B cell (primary cell): ENCODE measurements around the gene PRKCZ. TPM values are rescaled to one million over a fixed set of nuclear protein-coding genes. Genes with fewer than 3 reads are reported as not detected.

Experiments used
- ATAC-seq: fragments of 200-7000 bp; cut with Tn5 transposase; one replicate; pipeline ENCODE4 v1.10.0; 2021; ENCODE audit warnings: low read depth, mild to moderate bottlenecking, moderate number of reproducible peaks, moderate library complexity
- CTCF ChIA-PET: fragments of 350-600 bp; sonication (Branson Sonifier 250); formaldehyde crosslinking; loops from one replicate; lab custom pipeline; 2021; ENCODE audit warnings: antibody characterized with exemption, inconsistent platforms; lab: Charles Lee
- POLR2A ChIA-PET: fragments of 350-600 bp; sonication (Branson Sonifier 250); formaldehyde crosslinking; loops from one replicate; lab custom pipeline; 2021; ENCODE audit warnings: antibody characterized with exemption; lab: Charles Lee
- DNase-seq: peaks from one replicate; pipeline ENCODE4 v3.0.0; 2013
- H2AFZ ChIP-seq: 2 replicates; pipeline ENCODE4 v1.6.1; 2012; ENCODE audit warnings: mild to moderate bottlenecking, low read depth, low read length; ENCODE audit not compliant: insufficient read depth, poor library complexity, severe bottlenecking
- H3K27ac ChIP-seq, 2 donors: 1 replicate in 1 of 2; 2 replicates in 1 of 2; pipeline ENCODE4 v1.5.1; 2012 to 2013; ENCODE audit warnings: low read length in 2 of 2, mild to moderate bottlenecking in 2 of 2, moderate library complexity in 1 of 2
- H3K27me3 ChIP-seq, 4 experiments: fragments of 200-600 bp in 1 of 4; sonication (generic) in 1 of 4; replicated peaks in 1 of 4; 1 replicate in 2 of 4; 2 replicates in 2 of 4; pipeline versions ENCODE4 v1.6.1 to v1.7.0; 2013 to 2016; ENCODE audit warnings: low read length in 3 of 4, mild to moderate bottlenecking in 2 of 4, mixed read lengths in 1 of 4, moderate library complexity in 1 of 4; ENCODE audit not compliant: insufficient read depth in 4 of 4, control insufficient read depth in 3 of 4; ENCODE audit errors: control extremely low read depth in 1 of 4
- H3K36me3 ChIP-seq, 2 experiments: replicated peaks in 1 of 2; 1 replicate in 1 of 2; 2 replicates in 1 of 2; pipeline versions ENCODE4 v1.6.1 to v1.7.1; 2013; ENCODE audit warnings: low read length in 1 of 2; ENCODE audit not compliant: insufficient read depth in 2 of 2, control insufficient read depth in 1 of 2; ENCODE audit errors: control extremely low read depth in 1 of 2, extremely low read depth in 1 of 2
- H3K4me1 ChIP-seq, 2 donors: fragments of 200-600 bp in 1 of 2; sonication (generic) in 1 of 2; 1 replicate in 1 of 2; 2 replicates in 1 of 2; pipeline versions ENCODE4 v1.5.1 to v1.6.1; 2013 to 2017; ENCODE audit warnings: low read length in 2 of 2; ENCODE audit not compliant: control insufficient read depth in 2 of 2, insufficient read depth in 2 of 2
- H3K4me2 ChIP-seq: replicated peaks from 2 replicates; pipeline ENCODE3; 2012; ENCODE audit warnings: mild to moderate bottlenecking, low read depth, low read length; ENCODE audit not compliant: poor library complexity, severe bottlenecking
- H3K4me3 ChIP-seq, 5 experiments: fragments of 200-600 bp in 1 of 5; sonication (generic) in 1 of 5; 1 replicate in 3 of 5; 2 replicates in 2 of 5; pipeline versions ENCODE4 v1.5.1 to v1.7.0; 2011 to 2016; ENCODE audit warnings: low read length in 4 of 5, mild to moderate bottlenecking in 4 of 5, low read depth in 2 of 5, control low read depth in 1 of 5, moderate library complexity in 1 of 5; ENCODE audit not compliant: insufficient read depth in 1 of 5; ENCODE audit errors: control extremely low read depth in 1 of 5, extremely low read depth in 1 of 5
- H3K79me2 ChIP-seq: fragments of 200-600 bp; sonication (generic); one replicate; pipeline ENCODE4 v1.6.0; 2016; ENCODE audit warnings: low read length; ENCODE audit not compliant: control insufficient read depth, insufficient read depth
- H3K9ac ChIP-seq: fragments of 200-600 bp; sonication (generic); 2 replicates; pipeline ENCODE4 v1.6.1; 2017; ENCODE audit warnings: mild to moderate bottlenecking, low read length, moderate library complexity
- H3K9me3 ChIP-seq, 3 donors: one replicate each; pipeline versions ENCODE4 v1.6.1 to v1.7.1; 2013; ENCODE audit warnings: low read length in 2 of 3; ENCODE audit not compliant: control insufficient read depth in 2 of 3, insufficient read depth in 1 of 3; ENCODE audit errors: control extremely low read depth in 1 of 3
- H4K20me1 ChIP-seq: 2 replicates; pipeline ENCODE4 v1.6.0; 2012; ENCODE audit warnings: mild to moderate bottlenecking, low read length; ENCODE audit not compliant: insufficient read depth, control insufficient read depth, poor library complexity, severe bottlenecking
- H3K27ac Mint-ChIP-seq: one replicate; pipeline ENCODE4 v1.8.0; 2021; ENCODE audit warnings: mixed read lengths
- H3K27me3 Mint-ChIP-seq: one replicate; pipeline ENCODE4 v1.8.0; 2021; ENCODE audit warnings: mixed read lengths
- H3K4me1 Mint-ChIP-seq: one replicate; pipeline ENCODE4 v1.8.0; 2021; ENCODE audit warnings: mixed read lengths
- H3K4me3 Mint-ChIP-seq: one replicate; pipeline ENCODE4 v1.8.0; 2021; ENCODE audit warnings: mixed read lengths
- H3K9me3 Mint-ChIP-seq: one replicate; pipeline ENCODE4 v1.8.0; 2022; ENCODE audit warnings: mixed read lengths; ENCODE audit not compliant: insufficient read depth
- EZH2 ChIP-seq: IDR thresholded peaks from 2 replicates; pipeline ENCODE4 v1.6.1; 2012; ENCODE audit warnings: borderline replicate concordance, low read depth, mild to moderate bottlenecking, moderate library complexity, low read length; ENCODE audit not compliant: insufficient read depth, poor library complexity, severe bottlenecking
- WGBS: methylation state at CpG from one replicate; pipeline ENCODE4 v1.1.5; 2013; ENCODE audit warnings: missing lambda C conversion rate; ENCODE audit not compliant: insufficient coverage; 5-methylcytosine and 5-hydroxymethylcytosine counted together
- intact Hi-C: fragments of 100-400 bp; cut with micrococcal nuclease; formaldehyde crosslinking; loops from one replicate; pipeline ENCODE4 v1.10.0; 2022
- polyA plus RNA-seq: library from polyadenylated mRNA; depleted of rRNA; stranded (reverse); fragments of >200 nt; gene quantifications from 2 replicates; pipeline ENCODE4 v1.2.3, GENCODE V29; 2012
- total RNA-seq, 2 donors: library from RNA; stranded (reverse); fragments of 120-200 nt in 1 of 2; gene quantifications; 1 replicate in 1 of 2; 2 replicates in 1 of 2; pipeline versions ENCODE4 v1.2.3 to v1.2.4, GENCODE V29; 2013 to 2022
- TF ChIP-seq, protein P1 (sequence below): fragments of 200-600 bp; IDR thresholded peaks from one replicate; pipeline ENCODE4 v1.8.0; 2022; ENCODE audit warnings: antibody characterized with exemption, mild to moderate bottlenecking

PRKCZ gene
- total and polyA plus RNA-seq, 2 donors (not counting 1 experiment from before 2014, with no cell fraction given): 17.9 to 53.2 TPM

DNA sequence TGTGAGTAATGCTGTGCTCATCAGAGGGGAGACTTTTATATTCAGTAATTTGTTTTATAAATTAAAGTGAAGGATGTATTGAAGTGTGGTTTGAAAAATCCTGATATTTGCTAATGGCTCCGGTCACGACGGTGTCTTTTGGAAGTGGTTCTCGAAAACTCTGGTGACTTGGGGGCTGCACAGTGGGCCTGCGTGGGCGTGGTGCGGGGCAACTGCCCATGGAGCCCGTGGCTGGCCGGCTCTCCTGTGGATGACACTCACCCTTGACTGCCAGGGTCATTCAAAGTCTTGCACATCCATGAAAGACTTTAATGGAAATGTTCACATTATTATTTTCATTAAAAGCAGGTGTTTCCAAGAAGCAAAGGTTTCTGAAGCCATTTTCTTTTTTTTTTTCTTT lies 136.7 kb downstream of the PRKCZ start:
- Histone ChIP-seq H3K36me3 (peaks cover 0 to 8% of the 10 kb centered on the region in 2 experiments), H3K4me3 (no peak overlapping the region), H3K27me3 (no peaks in the 10 kb centered on the region), H3K4me1 (peaks cover 0 to 16% of the 10 kb centered on the region in 2 donors), H3K4me2 (no peak overlapping the region), H3K9me3 (peaks cover 0 to 2% (median 0%) of the 10 kb centered on the region in 3 donors), H3K79me2 (peaks cover 16% of the 10 kb centered on the region), H4K20me1 (peaks cover 6% of the 10 kb centered on the region), H3K9ac (no peak overlapping the region), H3K27ac (no peak overlapping the region), H2AFZ (no peak overlapping the region)
- Mint-ChIP-seq H3K4me3 (no peak overlapping the region), H3K27me3 (no peaks in the 10 kb centered on the region), H3K9me3 (no peaks in the 10 kb centered on the region), H3K27ac (no peak overlapping the region), H3K4me1 (peaks cover 9% of the 10 kb centered on the region)
- TF ChIP-seq EZH2: no peak
- TF ChIP-seq, protein P1, sequence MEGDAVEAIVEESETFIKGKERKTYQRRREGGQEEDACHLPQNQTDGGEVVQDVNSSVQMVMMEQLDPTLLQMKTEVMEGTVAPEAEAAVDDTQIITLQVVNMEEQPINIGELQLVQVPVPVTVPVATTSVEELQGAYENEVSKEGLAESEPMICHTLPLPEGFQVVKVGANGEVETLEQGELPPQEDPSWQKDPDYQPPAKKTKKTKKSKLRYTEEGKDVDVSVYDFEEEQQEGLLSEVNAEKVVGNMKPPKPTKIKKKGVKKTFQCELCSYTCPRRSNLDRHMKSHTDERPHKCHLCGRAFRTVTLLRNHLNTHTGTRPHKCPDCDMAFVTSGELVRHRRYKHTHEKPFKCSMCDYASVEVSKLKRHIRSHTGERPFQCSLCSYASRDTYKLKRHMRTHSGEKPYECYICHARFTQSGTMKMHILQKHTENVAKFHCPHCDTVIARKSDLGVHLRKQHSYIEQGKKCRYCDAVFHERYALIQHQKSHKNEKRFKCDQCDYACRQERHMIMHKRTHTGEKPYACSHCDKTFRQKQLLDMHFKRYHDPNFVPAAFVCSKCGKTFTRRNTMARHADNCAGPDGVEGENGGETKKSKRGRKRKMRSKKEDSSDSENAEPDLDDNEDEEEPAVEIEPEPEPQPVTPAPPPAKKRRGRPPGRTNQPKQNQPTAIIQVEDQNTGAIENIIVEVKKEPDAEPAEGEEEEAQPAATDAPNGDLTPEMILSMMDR: no peak
- CTCF ChIA-PET: interaction anchor here (2.4 kb wide), 1 partner anchor 114 kb away, joined by 5 read pairs; no protein-coding TSS in a partner anchor
- ATAC-seq (no peak), DNase-seq (no peak)
- intact Hi-C loops: no loop called here
- POLR2A ChIA-PET: interaction anchor here (0.6 kb wide), 1 partner anchor 89 kb away, joined by 7 read pairs; no protein-coding TSS in a partner anchor
- 93% methylated on average over 9 of the region's 9 CpGs for WGBS

DNA sequence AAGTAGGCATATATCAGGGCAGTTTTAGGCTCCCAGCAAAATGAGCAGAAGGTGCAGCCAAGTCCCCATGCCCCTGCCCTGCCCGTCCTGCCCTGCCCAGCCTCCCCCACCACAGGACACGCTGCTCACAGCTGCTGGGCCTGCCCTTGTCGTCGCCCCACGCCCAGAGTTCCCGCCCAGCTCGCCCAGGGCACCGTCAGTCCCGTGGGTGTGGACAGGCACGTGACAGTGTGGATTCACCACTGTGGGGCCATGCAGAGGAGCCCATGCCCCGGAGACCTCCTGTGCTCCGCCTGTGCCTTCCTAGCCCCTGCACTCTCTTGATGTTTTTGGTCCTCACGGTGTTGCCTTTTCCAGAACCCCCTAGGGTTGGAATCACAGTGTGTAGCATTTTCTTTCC lies 137.4 kb downstream of the PRKCZ start:
- intact Hi-C loops: loop anchor here (2.0 kb wide), 1 partner anchor 17 kb away; no protein-coding TSS in a partner anchor
- no peak overlapping the region for H2AFZ ChIP-seq
- H3K4me1 ChIP-seq: peaks cover 0 to 16% of the 10 kb centered on the region in 2 donors
- H3K79me2 ChIP-seq: peaks cover 16% of the 10 kb centered on the region
- H3K4me2 ChIP-seq: no peak overlapping the region
- Mint-ChIP-seq H3K9me3 (no peaks in the 10 kb centered on the region), H3K27me3 (no peaks in the 10 kb centered on the region), H3K27ac (no peak overlapping the region), H3K4me3 (no peak overlapping the region), H3K4me1 (peaks cover 9% of the 10 kb centered on the region)
- H3K9me3 ChIP-seq: peaks cover 0 to 2% (median 0%) of the 10 kb centered on the region in 3 donors
- no peak overlapping the region for H3K4me3 ChIP-seq
- DNase-seq: no peak
- CTCF ChIA-PET: interaction anchor here (0.6 to 13.5 kb wide), 4 partner anchors 13 to 193 kb away, joined by 3 to 295 read pairs (median 4); no protein-coding TSS in a partner anchor
- no peak for ATAC-seq
- POLR2A ChIA-PET: no interaction called here
- no peaks in the 10 kb centered on the region for H3K27me3 ChIP-seq
- H3K36me3 ChIP-seq: peaks cover 0 to 13% of the 10 kb centered on the region in 2 experiments
- 93% methylated on average over 13 of the region's 13 CpGs for WGBS
- H4K20me1 ChIP-seq: peaks cover 6% of the 10 kb centered on the region
- H3K27ac ChIP-seq: no peak overlapping the region
- TF ChIP-seq EZH2: no peak
- TF ChIP-seq, protein P1: no peak
- no peak overlapping the region for H3K9ac ChIP-seq
